Activated naive CD8-positive, alpha-beta T cell treated with anti-CD3 and anti-CD28 coated beads, Interleukin-2, amount 50 U/mL, for 24 hours (primary cell): ENCODE data around the gene LPCAT3.

Experiments
- ATAC-seq: fragments of 150-1000 bp; cut with Tn5 transposase; one replicate; pipeline ENCODE4 v1.10.0; 2021
- DNase-seq: peaks from one replicate; pipeline ENCODE4 v3.0.0; 2021
- H3K27ac Mint-ChIP-seq: one replicate; pipeline ENCODE4 v1.8.0; 2021; ENCODE audit warnings: mild to moderate bottlenecking, mixed read lengths
- H3K27me3 Mint-ChIP-seq: one replicate; pipeline ENCODE4 v1.8.0; 2021; ENCODE audit warnings: mixed read lengths
- H3K36me3 Mint-ChIP-seq: one replicate; pipeline ENCODE4 v1.8.0; 2021; ENCODE audit warnings: low read depth, mixed read lengths
- H3K4me1 Mint-ChIP-seq: one replicate; pipeline ENCODE4 v1.8.0; 2021; ENCODE audit warnings: mixed read lengths
- H3K4me3 Mint-ChIP-seq: one replicate; pipeline ENCODE4 v1.8.0; 2021; ENCODE audit warnings: mild to moderate bottlenecking, moderate library complexity, mixed read lengths
- H3K9me3 Mint-ChIP-seq: one replicate; pipeline ENCODE4 v1.8.0; 2021; ENCODE audit warnings: mixed read lengths

Gene LPCAT3

GRCh38 chr12:6927379-6928021 is 90.8 kb downstream of the LPCAT3 start, which contains the start of gene ATN1:
ATN1 (plus strand) TSS chr12:6927959; CDS start chr12:6934002, 6,043 bp downstream.
- H3K4me1 Mint-ChIP-seq: peaks cover 57% of the 10 kb centered on the region
- peak; percentile 52 for DNase-seq
- peak within 1 kb of the TSS; percentile 85 for H3K4me3 Mint-ChIP-seq
- H3K27ac Mint-ChIP-seq: peak within 1 kb of the TSS; percentile 91
- no peaks in the 10 kb centered on the region for H3K27me3 Mint-ChIP-seq
- peaks cover 6% of the 10 kb centered on the region for H3K36me3 Mint-ChIP-seq
- H3K9me3 Mint-ChIP-seq: no peaks in the 10 kb centered on the region
- peak; percentile 15 for ATAC-seq
